ENCODE results near the gene ADD3.

Gene ADD3

GRCh38 chr10:109968953-109969759, 38.6 kb upstream of the ADD3 start:
- Histone ChIP-seq H3K9ac (ENCODE audit: low read depth, low read length) (no peak overlapping the region), H3K27me3 (ENCODE audit: insufficient read depth, low read length) (no peaks in the 10 kb centered on the region), H3K27ac (ENCODE audit: low read depth, low read length) (no peak overlapping the region), H3K4me1 (ENCODE audit: insufficient read depth, low read length) (peaks cover 17% of the 10 kb centered on the region), H3K4me3 (ENCODE audit: low read length) (no peak overlapping the region), H3K36me3 (ENCODE audit: insufficient read depth, low read length) (no peaks in the 10 kb centered on the region), H3K9me3 (ENCODE audit: insufficient read depth, low read depth, low read length) (no peaks in the 10 kb centered on the region)
- 91% methylated on average over 14 of the region's 14 CpGs for WGBS

- Histone ChIP-seq H3K27me3 (ENCODE audit: insufficient read depth, low read length) (no peaks in the 10 kb centered on the region), H3K4me1 (ENCODE audit: insufficient read depth, low read length) (peaks cover 17% of the 10 kb centered on the region), H3K9ac (ENCODE audit: low read depth, low read length) (no peak overlapping the region), H3K36me3 (ENCODE audit: insufficient read depth, low read length) (no peaks in the 10 kb centered on the region), H3K9me3 (ENCODE audit: insufficient read depth, low read depth, low read length) (no peaks in the 10 kb centered on the region), H3K27ac (ENCODE audit: low read depth, low read length) (no peak overlapping the region), H3K4me3 (ENCODE audit: low read length) (no peak overlapping the region)
- 87% methylated on average over 8 of the region's 8 CpGs for WGBS
Measured at GRCh38 chr10:109969760-109970346, 37.9 kb upstream of the ADD3 start.

GRCh38 chr10:109971634-109972033, 36.1 kb upstream of the ADD3 start:
- no peaks in the 10 kb centered on the region for H3K36me3 ChIP-seq (ENCODE audit: insufficient read depth, low read length)
- WGBS = 92% methylated on average over 3 of the region's 3 CpGs
- H3K9me3 ChIP-seq (ENCODE audit: insufficient read depth, low read depth, low read length) = no peaks in the 10 kb centered on the region

GRCh38 chr10:109972372-109973001, 35.3 kb upstream of the ADD3 start:
- H3K9me3 ChIP-seq (ENCODE audit: insufficient read depth, low read depth, low read length) = no peaks in the 10 kb centered on the region
- H3K27me3 ChIP-seq (ENCODE audit: insufficient read depth, low read length) = no peaks in the 10 kb centered on the region
- H3K27ac ChIP-seq (ENCODE audit: low read depth, low read length) = no peak overlapping the region
- peaks cover 14% of the 10 kb centered on the region for H3K4me1 ChIP-seq (ENCODE audit: insufficient read depth, low read length)
- H3K4me3 ChIP-seq (ENCODE audit: low read length) = no peak overlapping the region
- WGBS = 81% methylated on average over 1 of the region's 2 CpGs
- H3K9ac ChIP-seq (ENCODE audit: low read depth, low read length) = no peak overlapping the region
- no peaks in the 10 kb centered on the region for H3K36me3 ChIP-seq (ENCODE audit: insufficient read depth, low read length)

More at GRCh38 chr10:109971634-109972033, 36.1 kb upstream of the ADD3 start:
- Histone ChIP-seq H3K9ac (ENCODE audit: low read depth, low read length) (no peak overlapping the region), H3K4me3 (ENCODE audit: low read length) (no peak overlapping the region), H3K27ac (ENCODE audit: low read depth, low read length) (no peak overlapping the region), H3K27me3 (ENCODE audit: insufficient read depth, low read length) (no peaks in the 10 kb centered on the region), H3K4me1 (ENCODE audit: insufficient read depth, low read length) (peaks cover 23% of the 10 kb centered on the region)

GRCh38 chr10:109973326-109973829, 34.4 kb upstream of the ADD3 start:
- 97% methylated on average over 2 of the region's 3 CpGs for WGBS
- Histone ChIP-seq H3K27me3 (ENCODE audit: insufficient read depth, low read length) (no peaks in the 10 kb centered on the region), H3K36me3 (ENCODE audit: insufficient read depth, low read length) (no peaks in the 10 kb centered on the region), H3K4me3 (ENCODE audit: low read length) (no peak overlapping the region), H3K9ac (ENCODE audit: low read depth, low read length) (no peak overlapping the region), H3K4me1 (ENCODE audit: insufficient read depth, low read length) (peaks cover 15% of the 10 kb centered on the region), H3K9me3 (ENCODE audit: insufficient read depth, low read depth, low read length) (no peaks in the 10 kb centered on the region), H3K27ac (ENCODE audit: low read depth, low read length) (no peak overlapping the region)

- Histone ChIP-seq H3K36me3 (ENCODE audit: insufficient read depth, low read length) (no peaks in the 10 kb centered on the region), H3K4me3 (ENCODE audit: low read length) (no peak overlapping the region), H3K9me3 (ENCODE audit: insufficient read depth, low read depth, low read length) (no peaks in the 10 kb centered on the region), H3K4me1 (ENCODE audit: insufficient read depth, low read length) (peaks cover 21% of the 10 kb centered on the region), H3K27ac (ENCODE audit: low read depth, low read length) (no peak overlapping the region), H3K27me3 (ENCODE audit: insufficient read depth, low read length) (no peaks in the 10 kb centered on the region), H3K9ac (ENCODE audit: low read depth, low read length) (no peak overlapping the region)
- WGBS = 94% methylated on average over 9 of the region's 9 CpGs
Measured at GRCh38 chr10:109974504-109975191, 33.1 kb upstream of the ADD3 start.

GRCh38 chr10:109975244-109976190, 32.3 kb upstream of the ADD3 start:
- H3K9ac ChIP-seq (ENCODE audit: low read depth, low read length) = no peak overlapping the region
- H3K36me3 ChIP-seq (ENCODE audit: insufficient read depth, low read length) = no peaks in the 10 kb centered on the region
- H3K27ac ChIP-seq (ENCODE audit: low read depth, low read length) = no peak overlapping the region
- peaks cover 21% of the 10 kb centered on the region for H3K4me1 ChIP-seq (ENCODE audit: insufficient read depth, low read length)
- WGBS = 93% methylated on average over 3 of the region's 4 CpGs
- no peaks in the 10 kb centered on the region for H3K9me3 ChIP-seq (ENCODE audit: insufficient read depth, low read depth, low read length)
- H3K27me3 ChIP-seq (ENCODE audit: insufficient read depth, low read length) = no peaks in the 10 kb centered on the region
- H3K4me3 ChIP-seq (ENCODE audit: low read length) = no peak overlapping the region

GRCh38 chr10:109976681-109977080, 31.1 kb upstream of the ADD3 start:
- H3K4me3 ChIP-seq (ENCODE audit: low read length) = no peak overlapping the region
- no peaks in the 10 kb centered on the region for H3K27me3 ChIP-seq (ENCODE audit: insufficient read depth, low read length)
- no peak overlapping the region for H3K27ac ChIP-seq (ENCODE audit: low read depth, low read length)
- peaks cover 21% of the 10 kb centered on the region for H3K4me1 ChIP-seq (ENCODE audit: insufficient read depth, low read length)
- H3K36me3 ChIP-seq (ENCODE audit: insufficient read depth, low read length) = no peaks in the 10 kb centered on the region
- no peaks in the 10 kb centered on the region for H3K9me3 ChIP-seq (ENCODE audit: insufficient read depth, low read depth, low read length)
- WGBS = 60% methylated on average over 2 of the region's 2 CpGs
- H3K9ac ChIP-seq (ENCODE audit: low read depth, low read length) = no peak overlapping the region

GRCh38 chr10:109977382-109977806, 30.4 kb upstream of the ADD3 start:
- no peaks in the 10 kb centered on the region for H3K36me3 ChIP-seq (ENCODE audit: insufficient read depth, low read length)
- WGBS = 87% methylated on average over 6 of the region's 6 CpGs
- no peaks in the 10 kb centered on the region for H3K9me3 ChIP-seq (ENCODE audit: insufficient read depth, low read depth, low read length)
- no peaks in the 10 kb centered on the region for H3K27me3 ChIP-seq (ENCODE audit: insufficient read depth, low read length)
- no peak overlapping the region for H3K27ac ChIP-seq (ENCODE audit: low read depth, low read length)
- no peak overlapping the region for H3K9ac ChIP-seq (ENCODE audit: low read depth, low read length)
- H3K4me1 ChIP-seq (ENCODE audit: insufficient read depth, low read length) = peaks cover 21% of the 10 kb centered on the region
- H3K4me3 ChIP-seq (ENCODE audit: low read length) = no peak overlapping the region

GRCh38 chr10:109978481-109978880, 29.3 kb upstream of the ADD3 start:
- Histone ChIP-seq H3K36me3 (ENCODE audit: insufficient read depth, low read length) (no peaks in the 10 kb centered on the region), H3K4me3 (ENCODE audit: low read length) (no peak overlapping the region), H3K27ac (ENCODE audit: low read depth, low read length) (no peak overlapping the region), H3K9ac (ENCODE audit: low read depth, low read length) (no peak overlapping the region), H3K4me1 (ENCODE audit: insufficient read depth, low read length) (peaks cover 21% of the 10 kb centered on the region), H3K9me3 (ENCODE audit: insufficient read depth, low read depth, low read length) (no peaks in the 10 kb centered on the region), H3K27me3 (ENCODE audit: insufficient read depth, low read length) (no peaks in the 10 kb centered on the region)
- 72% methylated on average over 6 of the region's 6 CpGs for WGBS
